ENCODE data around the gene SIAE. TPM values are rescaled to one million over a fixed set of nuclear protein-coding genes. Genes with fewer than 3 reads are reported as not detected.

SIAE gene
- total and polyA plus RNA-seq, 9 donors: 2.3 to 18.8 (median 8.1) TPM

DNA sequence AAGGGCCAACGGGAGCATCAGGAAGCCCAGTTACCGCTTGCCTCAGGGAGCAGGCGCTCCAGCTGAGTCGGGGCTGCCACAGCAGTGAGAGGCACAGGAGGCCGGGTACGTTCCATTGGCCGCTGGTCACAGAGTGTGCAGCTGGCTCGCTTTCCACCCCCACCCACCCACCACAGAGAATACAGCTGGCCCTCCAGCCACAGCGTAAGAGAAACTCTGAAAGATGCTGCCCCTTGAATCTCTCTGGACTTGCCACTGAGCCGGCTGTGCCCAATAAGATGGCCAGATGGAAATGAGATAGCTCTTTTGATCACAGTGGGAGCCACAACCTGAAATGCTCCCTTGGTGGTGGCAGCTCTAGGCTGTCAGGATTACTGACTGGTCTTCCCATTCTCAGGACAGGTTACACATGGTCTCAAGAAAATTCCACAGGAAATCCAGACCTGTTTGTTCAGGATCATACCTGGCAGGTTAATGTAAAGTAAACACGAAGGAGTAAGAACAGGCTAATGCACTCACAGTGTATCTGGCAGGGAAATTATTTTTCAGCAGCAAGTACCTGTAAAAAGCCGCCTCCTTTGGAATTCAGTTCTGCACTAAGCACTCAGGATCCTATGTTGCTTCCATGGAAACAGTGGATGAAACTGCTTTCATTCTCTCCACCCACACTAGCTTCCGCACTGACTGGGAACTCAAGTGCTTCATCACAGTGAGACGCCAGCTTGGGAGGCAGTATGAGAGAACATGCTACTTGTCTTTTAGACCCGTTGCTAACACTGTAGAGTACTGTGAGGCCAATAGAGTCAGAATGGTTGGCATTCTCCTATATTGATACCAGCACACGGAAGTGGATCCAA is 16.5 kb downstream of the SIAE start:
- H3K36me3 ChIP-seq: no peaks in the 10 kb centered on the region
- H3K4me3 ChIP-seq: no peak overlapping the region
- WGBS, 3 donors: 61 to 70% (median 63%) methylated on average over 16 of the region's 16 CpGs
- no peaks in the 10 kb centered on the region for H3K27me3 ChIP-seq
- TF ChIP-seq EP300 (IDR thresholded peaks at IDR 0.05): no peak
- no peak for TF ChIP-seq POLR2A (IDR thresholded peaks at IDR 0.05)
- TF ChIP-seq, protein P1, sequence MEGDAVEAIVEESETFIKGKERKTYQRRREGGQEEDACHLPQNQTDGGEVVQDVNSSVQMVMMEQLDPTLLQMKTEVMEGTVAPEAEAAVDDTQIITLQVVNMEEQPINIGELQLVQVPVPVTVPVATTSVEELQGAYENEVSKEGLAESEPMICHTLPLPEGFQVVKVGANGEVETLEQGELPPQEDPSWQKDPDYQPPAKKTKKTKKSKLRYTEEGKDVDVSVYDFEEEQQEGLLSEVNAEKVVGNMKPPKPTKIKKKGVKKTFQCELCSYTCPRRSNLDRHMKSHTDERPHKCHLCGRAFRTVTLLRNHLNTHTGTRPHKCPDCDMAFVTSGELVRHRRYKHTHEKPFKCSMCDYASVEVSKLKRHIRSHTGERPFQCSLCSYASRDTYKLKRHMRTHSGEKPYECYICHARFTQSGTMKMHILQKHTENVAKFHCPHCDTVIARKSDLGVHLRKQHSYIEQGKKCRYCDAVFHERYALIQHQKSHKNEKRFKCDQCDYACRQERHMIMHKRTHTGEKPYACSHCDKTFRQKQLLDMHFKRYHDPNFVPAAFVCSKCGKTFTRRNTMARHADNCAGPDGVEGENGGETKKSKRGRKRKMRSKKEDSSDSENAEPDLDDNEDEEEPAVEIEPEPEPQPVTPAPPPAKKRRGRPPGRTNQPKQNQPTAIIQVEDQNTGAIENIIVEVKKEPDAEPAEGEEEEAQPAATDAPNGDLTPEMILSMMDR (IDR thresholded peaks at IDR 0.05): no peak
- no peaks in the 10 kb centered on the region for H3K9me3 ChIP-seq
- intact Hi-C loops (cut with DNase I): loop anchor here in 1 of 4 donors (5.0 kb wide), 1 partner anchor 185 kb away; no protein-coding TSS in a partner anchor
- H3K27ac ChIP-seq: no peak overlapping the region
- DNase-seq: no peak
- H3K4me1 ChIP-seq (ENCODE audit: insufficient read depth): no peaks in the 10 kb centered on the region

DNA sequence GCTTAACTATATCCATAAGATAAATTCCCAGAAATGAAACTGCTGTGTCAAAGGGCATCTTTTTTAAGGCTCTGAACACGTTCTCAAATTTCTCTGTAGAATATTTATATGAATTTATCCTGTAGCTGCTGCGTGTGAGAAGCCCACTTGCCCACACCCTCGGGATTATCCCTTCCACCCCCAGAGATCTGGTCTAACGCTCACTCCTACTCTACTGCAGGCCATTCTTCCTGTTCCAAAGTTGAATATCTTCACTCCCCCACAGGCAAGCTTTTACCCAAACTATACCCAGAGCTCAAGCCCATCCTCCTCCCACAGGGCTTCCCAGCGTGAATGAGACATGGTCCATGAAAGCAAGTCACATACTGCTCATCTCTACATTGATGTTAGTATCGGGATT is 24.9 kb downstream of the SIAE start:
- Histone ChIP-seq H3K4me1 (ENCODE audit: insufficient read depth) (no peaks in the 10 kb centered on the region), H3K9me3 (no peaks in the 10 kb centered on the region), H3K27ac (no peak overlapping the region), H3K4me3 (no peak overlapping the region), H3K27me3 (no peaks in the 10 kb centered on the region), H3K36me3 (no peaks in the 10 kb centered on the region)
- DNase-seq: no peak
- intact Hi-C loops (cut with DNase I): no loop called here
- TF ChIP-seq EP300 (IDR thresholded peaks at IDR 0.05) (no peak), POLR2A (IDR thresholded peaks at IDR 0.05) (no peak)
- TF ChIP-seq, protein P1 (IDR thresholded peaks at IDR 0.05): no peak
- WGBS, 3 donors: 63 to 66% (median 65%) methylated on average over 6 of the region's 6 CpGs

DNA sequence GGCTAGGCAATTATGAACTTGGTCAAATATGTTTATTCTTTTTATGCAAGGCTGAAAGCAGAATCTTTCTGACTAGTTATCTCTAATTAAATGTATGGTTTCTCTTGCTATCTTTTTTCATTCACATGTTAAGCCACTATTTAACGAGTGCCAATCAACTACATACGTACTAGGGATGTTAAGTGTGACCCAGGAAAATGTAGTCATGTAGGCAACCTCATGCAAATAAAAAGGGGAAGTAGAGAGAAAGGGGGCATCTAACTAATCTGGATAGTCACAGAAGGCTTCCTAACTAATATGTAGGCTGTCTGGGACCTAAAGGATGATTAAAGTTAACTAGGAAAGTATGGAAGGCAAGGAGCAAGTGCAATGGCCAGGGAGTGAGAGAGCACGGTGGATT is 27.4 kb downstream of the SIAE start:
- no peaks in the 10 kb centered on the region for H3K9me3 ChIP-seq
- TF ChIP-seq EP300 (IDR thresholded peaks at IDR 0.05) (no peak), POLR2A (IDR thresholded peaks at IDR 0.05) (no peak)
- TF ChIP-seq, protein P1 (IDR thresholded peaks at IDR 0.05): no peak
- no peaks in the 10 kb centered on the region for H3K36me3 ChIP-seq
- no peak overlapping the region for H3K27ac ChIP-seq
- intact Hi-C loops (cut with DNase I): no loop called here
- H3K4me3 ChIP-seq: no peak overlapping the region
- WGBS, 3 donors: 79 to 86% (median 80%) methylated on average over 3 of the region's 3 CpGs
- no peak for DNase-seq
- H3K4me1 ChIP-seq (ENCODE audit: insufficient read depth): no peaks in the 10 kb centered on the region
- no peaks in the 10 kb centered on the region for H3K27me3 ChIP-seq

DNA sequence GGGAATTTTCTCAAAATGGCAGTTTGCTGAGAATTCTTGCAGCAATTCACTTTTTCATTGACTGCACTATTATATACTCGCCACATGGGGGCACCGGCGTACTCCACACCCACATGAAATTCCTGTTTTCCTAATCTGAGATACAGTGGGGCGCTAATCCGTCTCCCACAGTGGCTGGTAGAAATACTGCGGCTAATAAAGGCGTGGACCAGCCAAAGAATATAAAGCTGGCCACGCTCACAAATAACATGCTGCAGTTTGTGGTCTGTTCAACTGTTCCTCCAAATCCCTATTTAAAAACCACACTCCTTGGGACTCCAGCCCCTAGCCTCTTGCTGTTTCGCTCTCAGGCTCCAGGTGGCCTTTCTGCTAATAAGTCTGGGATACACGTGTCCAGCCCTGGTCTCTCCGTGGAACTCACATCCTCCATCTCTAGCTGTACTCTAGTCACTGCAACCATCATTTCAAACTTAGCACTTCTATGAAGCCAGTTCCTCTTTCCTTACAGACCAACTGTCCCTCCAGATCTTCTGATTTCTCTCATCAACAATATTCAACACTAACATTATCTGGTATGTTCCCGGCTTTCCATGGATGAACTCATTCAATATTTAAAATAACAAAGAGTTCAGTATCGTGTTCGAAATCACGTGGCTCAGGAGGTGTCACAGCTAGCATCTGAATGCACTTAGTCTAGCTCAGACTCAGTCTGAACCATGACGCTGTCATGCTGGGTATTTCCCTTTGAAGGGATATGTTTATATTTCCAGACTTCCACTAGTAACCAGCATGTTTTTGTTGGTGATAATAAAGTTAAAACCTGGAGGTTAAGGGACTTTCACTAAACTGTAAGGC is 28.9 kb downstream of the SIAE start:
- no peak overlapping the region for H3K4me3 ChIP-seq
- no peak overlapping the region for H3K27ac ChIP-seq
- H3K4me1 ChIP-seq (ENCODE audit: insufficient read depth): no peaks in the 10 kb centered on the region
- no peaks in the 10 kb centered on the region for H3K9me3 ChIP-seq
- no peaks in the 10 kb centered on the region for H3K27me3 ChIP-seq
- no peaks in the 10 kb centered on the region for H3K36me3 ChIP-seq
- intact Hi-C loops (cut with DNase I): no loop called here
- DNase-seq: peak; percentile 19 to 67 (median 54)
- WGBS, 3 donors: 15 to 24% (median 21%) methylated on average over 16 of the region's 16 CpGs
- TF ChIP-seq POLR2A (IDR thresholded peaks at IDR 0.05) (no peak), EP300 (IDR thresholded peaks at IDR 0.05) (no peak)
- TF ChIP-seq, protein P1 (IDR thresholded peaks at IDR 0.05): peak; percentile 41 to 68 (median 55)
